NCI-H1092 (cell line): ENCODE results near the gene ALAS1.

Experiments used
- DNase-seq: peaks from one replicate; lab custom pipeline; 2025; lab: John Stamatoyannopoulos, UW

ALAS1 gene

GRCh38 chr3:52249683-52250082 lies 51.7 kb downstream of the ALAS1 start:
- DNase-seq: no peak

- no peak for DNase-seq
Measured at GRCh38 chr3:52250122-52250521, 52.2 kb downstream of the ALAS1 start.

GRCh38 chr3:52253314-52254304 lies 55.6 kb downstream of the ALAS1 start:
- DNase-seq: no peak

- no peak for DNase-seq
Measured at GRCh38 chr3:52254608-52255007, 56.6 kb downstream of the ALAS1 start.

- no peak for DNase-seq
Measured at GRCh38 chr3:52256159-52256558, 58.2 kb downstream of the ALAS1 start.

- no peak for DNase-seq
Measured at GRCh38 chr3:52256622-52257021, 58.7 kb downstream of the ALAS1 start.

GRCh38 chr3:52257911-52258310 lies 60.0 kb downstream of the ALAS1 start:
- DNase-seq: no peak

GRCh38 chr3:52259035-52259434 lies 61.1 kb downstream of the ALAS1 start:
- DNase-seq: no peak

- no peak for DNase-seq
Measured at GRCh38 chr3:52259448-52259847, 61.5 kb downstream of the ALAS1 start.

GRCh38 chr3:52262447-52262846 lies 64.5 kb downstream of the ALAS1 start:
- no peak for DNase-seq
